T-helper 1 cell treated with Interleukin-12 subunit alpha and Interleukin-12 subunit beta and Interleukin-4 antibody, amounts not matched to agents 30 ng/mL and 1 ng/mL, for 36 hours (primary cell): ENCODE measurements around the gene HOXB5. TPM values are rescaled to one million over a fixed set of nuclear protein-coding genes. Genes with fewer than 3 reads are reported as not detected.

ENCODE experiments used
- intact Hi-C: fragments of 100-400 bp; cut with micrococcal nuclease; formaldehyde crosslinking; loops from one replicate; pipeline ENCODE4 v1.15.1; 2024
- total RNA-seq: library from RNA; stranded (reverse); gene quantifications from 2 replicates; pipeline ENCODE4 v1.2.3, GENCODE V29; 2022

Gene HOXB5
- total RNA-seq, 1 donor from 2014 or later = 0.56 TPM

- intact Hi-C loops = no loop called here
Observed at GRCh38 chr17:48565925-48566710, 27.5 kb downstream of the HOXB5 start.

GRCh38 chr17:48565022-48565554, 28.5 kb downstream of the HOXB5 start:
- intact Hi-C loops = no loop called here

- intact Hi-C loops = no loop called here
Observed at GRCh38 chr17:48564188-48565021, 29.2 kb downstream of the HOXB5 start.

GRCh38 chr17:48563867-48564187, 29.8 kb downstream of the HOXB5 start:
- intact Hi-C loops = no loop called here

GRCh38 chr17:48563385-48563838, 30.2 kb downstream of the HOXB5 start:
- intact Hi-C loops = no loop called here

GRCh38 chr17:48562934-48563333, 30.6 kb downstream of the HOXB5 start:
- intact Hi-C loops = no loop called here

- intact Hi-C loops = no loop called here
Observed at GRCh38 chr17:48561884-48562810, 31.4 kb downstream of the HOXB5 start.

- intact Hi-C loops = no loop called here
Observed at GRCh38 chr17:48559840-48560817, 33.5 kb downstream of the HOXB5 start.

- intact Hi-C loops = no loop called here
Observed at GRCh38 chr17:48559122-48559839, 34.3 kb downstream of the HOXB5 start.

- intact Hi-C loops = no loop called here
Observed at GRCh38 chr17:48558831-48559121, 34.8 kb downstream of the HOXB5 start.

- intact Hi-C loops = no loop called here
Observed at GRCh38 chr17:48558057-48558830, 35.3 kb downstream of the HOXB5 start.

- intact Hi-C loops = no loop called here
Observed at GRCh38 chr17:48556576-48557401, 36.8 kb downstream of the HOXB5 start.

GRCh38 chr17:48556229-48556575, 37.4 kb downstream of the HOXB5 start:
- intact Hi-C loops = no loop called here

GRCh38 chr17:48555258-48556228, 38.0 kb downstream of the HOXB5 start:
- intact Hi-C loops = no loop called here

GRCh38 chr17:48554412-48555257, 38.9 kb downstream of the HOXB5 start:
- intact Hi-C loops = no loop called here

- intact Hi-C loops = no loop called here
Observed at GRCh38 chr17:48553826-48554225, 39.8 kb downstream of the HOXB5 start.
